Activated naive CD8-positive, alpha-beta T cell treated with anti-CD3 and anti-CD28 coated beads, Interleukin-2, amount 50 U/mL, for 16 hours (primary cell): ENCODE data around the gene FBXW5.

Experiments used
- DNase-seq: peaks from one replicate; pipeline ENCODE4 v3.0.0-alpha.2; 2020; ENCODE audit warnings: low read depth, low spot score

Gene FBXW5

DNA sequence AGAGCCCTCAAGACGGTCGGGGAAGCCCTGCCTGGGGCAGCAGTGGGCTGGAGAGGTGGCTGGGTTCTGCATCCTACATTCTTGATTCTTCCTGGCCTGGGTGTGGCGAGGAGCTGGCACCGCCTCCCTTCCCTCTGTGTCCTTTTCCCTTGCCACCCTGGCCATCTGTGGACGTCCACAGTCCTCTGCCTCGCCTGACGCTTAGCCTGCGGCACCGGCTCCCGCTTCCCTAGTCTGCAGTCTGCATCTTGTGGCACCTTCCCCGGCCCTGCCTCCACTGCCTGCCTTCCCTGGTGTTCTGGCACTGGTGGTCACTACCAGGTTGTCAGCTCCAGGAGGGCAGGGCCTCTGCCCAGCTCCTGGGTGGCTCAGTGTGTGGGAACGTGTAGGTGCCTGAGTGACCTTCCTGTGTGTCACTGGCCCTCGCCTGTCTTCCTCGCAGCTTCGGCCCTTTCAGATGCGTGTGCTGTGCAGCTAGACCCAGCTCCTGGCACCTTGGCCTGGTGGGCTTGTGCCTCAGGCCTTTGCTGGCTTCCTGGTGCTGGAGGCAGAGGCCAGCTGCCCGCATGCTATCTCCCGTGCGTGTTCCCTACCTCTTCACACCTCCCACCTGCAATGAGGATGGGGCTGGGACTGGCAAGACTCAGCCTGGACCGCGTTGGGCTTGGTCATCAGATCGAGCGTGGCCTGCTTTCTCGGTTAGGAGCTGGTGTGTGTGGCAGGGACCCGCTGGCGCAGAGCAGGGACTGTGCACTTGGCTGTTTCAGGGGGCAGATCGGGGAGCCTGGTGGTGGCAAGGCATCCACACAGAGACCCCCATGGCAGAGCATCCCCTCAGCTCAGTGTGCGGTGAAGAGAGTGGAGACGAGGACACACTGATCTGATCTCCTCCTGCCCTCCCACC lies 37.3 kb downstream of the FBXW5 start:
- no peak for DNase-seq

DNA sequence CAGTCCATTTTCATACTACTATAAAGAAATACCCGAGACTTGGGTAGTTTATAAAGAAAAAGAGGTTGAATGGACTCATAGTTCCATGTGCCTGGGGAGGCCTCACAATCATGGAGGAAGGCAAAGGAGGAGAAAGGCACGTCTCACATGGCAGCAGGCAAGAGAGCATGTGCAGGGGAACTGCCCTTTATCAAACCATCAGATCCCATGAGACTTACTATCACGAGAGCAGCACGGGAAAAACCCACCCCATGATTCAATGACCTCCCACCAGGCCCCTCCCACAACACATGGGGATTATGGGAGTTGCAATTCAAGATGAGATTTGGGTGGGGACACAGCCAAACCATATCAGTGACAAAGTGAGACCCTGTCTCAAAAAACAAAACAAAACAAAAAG lies 38.3 kb downstream of the FBXW5 start:
- DNase-seq = no peak

- no peak for DNase-seq
These were observed 41.4 kb downstream of the FBXW5 start for GRCh38 chr9:136903041-136903554.

GRCh38 chr9:136902259-136902821 lies 42.2 kb downstream of the FBXW5 start:
- DNase-seq = peak; percentile 62

DNA sequence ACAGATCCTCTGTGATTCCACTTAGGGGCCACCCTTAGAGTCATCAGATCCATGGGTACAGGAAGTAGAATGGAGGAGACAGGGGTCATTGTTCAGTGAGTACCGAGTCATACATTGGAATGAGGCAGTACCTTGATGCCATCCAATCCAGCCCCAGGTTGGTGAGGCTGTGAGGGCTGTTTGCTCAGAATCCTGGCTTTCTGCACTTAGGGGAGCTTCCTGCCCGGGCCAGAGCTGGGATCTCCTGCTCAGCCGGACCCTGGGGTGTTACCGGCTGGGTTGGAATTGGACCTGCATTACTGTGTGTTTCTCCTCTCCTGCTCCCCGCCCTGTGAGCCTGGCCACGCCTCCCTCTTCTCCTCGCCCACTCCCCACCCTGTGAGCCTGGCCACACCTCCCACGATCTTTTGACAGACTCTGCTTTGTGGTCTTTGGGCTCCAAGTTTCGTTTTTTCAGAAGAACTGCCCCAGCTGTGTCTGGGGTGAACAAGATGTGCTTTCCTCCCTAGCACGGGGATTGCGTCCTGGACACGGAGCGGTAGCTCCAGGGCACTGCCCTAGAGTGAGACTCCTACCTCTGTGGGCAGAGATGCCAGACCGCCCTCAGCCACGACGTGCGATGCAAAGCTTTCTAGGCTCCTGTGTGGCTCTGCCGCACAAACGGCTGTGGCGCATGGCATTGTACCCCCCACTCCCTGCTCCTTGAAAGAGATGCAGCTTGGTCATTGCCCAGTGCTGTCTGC lies 42.9 kb downstream of the FBXW5 start:
- DNase-seq = peak; percentile 63

- DNase-seq = no peak
These were observed 43.5 kb downstream of the FBXW5 start for GRCh38 chr9:136900988-136901515.

DNA sequence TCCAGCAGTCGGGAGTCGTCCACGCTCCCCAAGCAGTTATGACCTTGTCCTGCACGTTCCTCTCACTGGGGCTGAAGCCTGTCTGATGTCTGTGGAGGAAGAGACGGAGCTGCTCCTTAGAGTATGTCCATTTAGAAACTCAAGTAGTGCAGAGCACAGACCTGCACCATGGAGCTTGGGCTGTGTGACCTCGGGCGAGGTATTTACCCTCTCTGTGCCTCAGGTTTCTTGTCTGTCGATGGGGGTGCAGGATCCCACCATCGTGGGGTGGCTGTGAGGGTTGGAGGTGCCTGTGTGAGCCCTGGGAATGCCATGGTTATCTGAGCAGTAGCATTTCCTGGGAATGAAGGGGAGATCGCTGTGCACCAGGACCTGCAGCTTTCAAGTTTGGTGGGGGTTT lies 44.0 kb downstream of the FBXW5 start:
- DNase-seq = no peak

DNA sequence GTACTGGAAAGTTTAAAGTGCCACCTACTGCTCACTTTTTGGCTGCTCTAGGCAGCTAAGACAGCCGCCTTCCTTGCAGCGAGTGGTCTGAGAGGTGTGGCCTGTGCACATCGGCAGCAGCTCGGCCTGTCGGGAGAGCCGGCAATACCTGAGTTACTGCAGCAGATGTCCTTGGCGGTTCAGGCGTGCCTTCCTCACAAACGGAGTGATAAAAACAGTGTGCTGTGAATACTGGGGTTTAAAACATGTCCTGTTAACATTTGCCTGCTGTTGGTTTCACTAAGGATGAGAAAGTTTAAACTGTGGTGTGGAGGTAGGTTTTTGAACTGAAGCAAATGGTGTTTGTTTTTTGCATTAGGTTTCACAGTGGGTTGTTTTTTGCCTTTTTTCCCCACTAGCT lies 45.3 kb downstream of the FBXW5 start:
- no peak for DNase-seq

- no peak for DNase-seq
These were observed 45.9 kb downstream of the FBXW5 start for GRCh38 chr9:136898483-136899100.

GRCh38 chr9:136896027-136896426 lies 48.5 kb downstream of the FBXW5 start:
- no peak for DNase-seq

DNA sequence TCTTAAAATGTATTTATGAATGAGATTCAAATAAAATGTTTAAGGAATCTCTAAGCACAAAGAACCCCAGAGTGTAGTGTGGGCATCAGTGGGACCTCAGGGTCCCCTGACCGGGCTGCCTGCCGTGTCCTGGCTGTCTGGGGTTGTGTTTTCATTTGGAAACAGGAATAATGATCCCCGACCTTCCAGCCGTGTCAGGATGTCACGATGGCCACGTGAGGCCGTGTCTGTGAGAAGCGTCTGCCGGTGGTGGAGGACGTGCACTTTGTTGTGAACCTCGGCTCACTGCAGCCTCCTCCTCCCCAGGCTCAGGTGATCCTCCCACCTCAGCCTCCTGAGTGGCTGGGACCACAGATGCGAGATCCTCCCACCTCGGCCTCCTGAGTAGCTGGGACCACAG lies 53.9 kb downstream of the FBXW5 start:
- DNase-seq = no peak
